GM06990 (cell line): ENCODE data around the gene MINDY3.

Experiments
- DNase-seq: peaks from one replicate; pipeline ENCODE4 v3.0.0-alpha.2; 2011; ENCODE audit not compliant: insufficient read length; ENCODE audit errors: extremely low read depth
- H3K27me3 ChIP-seq: replicated peaks from 2 replicates; pipeline ENCODE4 v1.6.0; 2011; ENCODE audit warnings: low read length; ENCODE audit not compliant: control insufficient read depth, insufficient read depth
- H3K36me3 ChIP-seq: 2 replicates; pipeline ENCODE4 v1.5.1; 2011; ENCODE audit warnings: low read length; ENCODE audit not compliant: control insufficient read depth, insufficient read depth
- H3K4me3 ChIP-seq: replicated peaks from 2 replicates; pipeline ENCODE4 v1.5.1; 2011; ENCODE audit warnings: low read depth, mild to moderate bottlenecking, control low read depth, low read length
- TF ChIP-seq, protein P1 (sequence below): IDR thresholded peaks from 2 replicates; pipeline ENCODE4 v1.5.1; 2011; ENCODE audit warnings: low read length, control low read depth, mild to moderate bottlenecking, inconsistent platforms; ENCODE audit not compliant: insufficient read depth, poor library complexity, severe bottlenecking

The MINDY3 gene

DNA sequence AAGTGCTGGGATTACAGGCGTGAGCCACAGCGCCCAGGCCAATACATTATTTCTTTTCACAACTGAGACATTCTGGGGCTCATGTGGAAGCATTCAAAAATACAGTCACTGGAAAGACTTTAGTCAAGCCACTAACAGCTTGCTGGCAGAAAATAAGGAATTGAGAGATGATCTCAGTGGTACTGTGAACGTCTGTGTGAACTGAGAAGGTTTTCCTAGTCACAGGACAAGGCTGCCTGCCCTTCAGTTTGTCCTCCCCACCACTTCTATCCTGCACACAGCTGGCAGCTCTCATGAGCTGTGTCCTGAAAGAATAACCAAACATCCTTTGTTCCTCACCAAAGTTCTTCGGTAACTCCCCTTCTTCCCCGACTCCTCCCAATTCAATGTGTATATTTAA, 109.3 kb downstream of the MINDY3 start:
- 0 out of 2 replicates have a peak, but pooled peaks cover 1% of the 10 kb centered on the region for H3K27me3 ChIP-seq
- no peaks in the 10 kb centered on the region for H3K36me3 ChIP-seq
- no peak overlapping the region for H3K4me3 ChIP-seq
- TF ChIP-seq, protein P1, sequence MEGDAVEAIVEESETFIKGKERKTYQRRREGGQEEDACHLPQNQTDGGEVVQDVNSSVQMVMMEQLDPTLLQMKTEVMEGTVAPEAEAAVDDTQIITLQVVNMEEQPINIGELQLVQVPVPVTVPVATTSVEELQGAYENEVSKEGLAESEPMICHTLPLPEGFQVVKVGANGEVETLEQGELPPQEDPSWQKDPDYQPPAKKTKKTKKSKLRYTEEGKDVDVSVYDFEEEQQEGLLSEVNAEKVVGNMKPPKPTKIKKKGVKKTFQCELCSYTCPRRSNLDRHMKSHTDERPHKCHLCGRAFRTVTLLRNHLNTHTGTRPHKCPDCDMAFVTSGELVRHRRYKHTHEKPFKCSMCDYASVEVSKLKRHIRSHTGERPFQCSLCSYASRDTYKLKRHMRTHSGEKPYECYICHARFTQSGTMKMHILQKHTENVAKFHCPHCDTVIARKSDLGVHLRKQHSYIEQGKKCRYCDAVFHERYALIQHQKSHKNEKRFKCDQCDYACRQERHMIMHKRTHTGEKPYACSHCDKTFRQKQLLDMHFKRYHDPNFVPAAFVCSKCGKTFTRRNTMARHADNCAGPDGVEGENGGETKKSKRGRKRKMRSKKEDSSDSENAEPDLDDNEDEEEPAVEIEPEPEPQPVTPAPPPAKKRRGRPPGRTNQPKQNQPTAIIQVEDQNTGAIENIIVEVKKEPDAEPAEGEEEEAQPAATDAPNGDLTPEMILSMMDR: no peak
- no peak for DNase-seq

DNA sequence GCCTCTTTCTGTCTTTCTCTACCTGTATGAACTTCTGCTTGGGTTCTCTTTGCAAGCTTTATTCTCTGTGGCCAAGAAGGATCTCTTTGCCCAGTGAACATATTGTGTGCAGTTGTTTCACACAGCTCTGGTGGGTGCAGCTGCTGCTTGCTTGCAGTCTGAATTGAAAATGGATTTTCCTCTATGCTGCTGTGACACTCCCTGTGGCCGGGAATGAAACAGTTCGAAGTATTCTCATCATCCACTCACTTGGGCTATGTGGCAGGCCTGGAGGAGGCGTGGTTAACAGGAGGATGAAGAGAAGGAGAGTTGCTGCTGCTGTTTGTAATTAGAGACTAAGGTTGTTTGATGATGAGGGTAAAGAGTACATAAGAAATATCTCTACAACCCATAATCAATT, 112.2 kb downstream of the MINDY3 start:
- Histone ChIP-seq H3K36me3 (no peaks in the 10 kb centered on the region), H3K27me3 (0 out of 2 replicates have a peak, but pooled peaks cover 1% of the 10 kb centered on the region), H3K4me3 (no peak overlapping the region)
- no peak for DNase-seq
- TF ChIP-seq, protein P1: no peak

DNA sequence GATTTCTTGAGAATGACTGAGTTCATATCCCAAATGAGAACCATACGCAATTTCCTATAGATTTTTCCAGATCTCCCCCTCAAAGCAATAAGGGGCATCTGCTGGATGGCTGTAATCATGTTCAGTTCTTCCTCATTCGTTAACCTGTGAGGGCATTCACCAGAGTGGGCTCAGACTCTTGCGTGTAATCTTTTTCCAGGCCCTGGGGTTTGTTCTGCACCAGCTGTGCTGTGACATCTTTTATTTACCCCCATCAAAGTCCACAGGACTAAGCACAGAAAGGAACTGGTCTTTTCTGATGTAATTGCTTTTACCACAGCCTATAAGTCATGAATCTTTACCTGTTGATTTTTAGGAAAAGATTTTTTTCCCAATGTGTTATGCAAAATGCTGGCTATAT, 112.7 kb downstream of the MINDY3 start:
- no peak for DNase-seq
- no peak overlapping the region for H3K4me3 ChIP-seq
- TF ChIP-seq, protein P1: no peak
- H3K27me3 ChIP-seq: 0 out of 2 replicates have a peak, but pooled peaks cover 1% of the 10 kb centered on the region
- H3K36me3 ChIP-seq: no peaks in the 10 kb centered on the region

DNA sequence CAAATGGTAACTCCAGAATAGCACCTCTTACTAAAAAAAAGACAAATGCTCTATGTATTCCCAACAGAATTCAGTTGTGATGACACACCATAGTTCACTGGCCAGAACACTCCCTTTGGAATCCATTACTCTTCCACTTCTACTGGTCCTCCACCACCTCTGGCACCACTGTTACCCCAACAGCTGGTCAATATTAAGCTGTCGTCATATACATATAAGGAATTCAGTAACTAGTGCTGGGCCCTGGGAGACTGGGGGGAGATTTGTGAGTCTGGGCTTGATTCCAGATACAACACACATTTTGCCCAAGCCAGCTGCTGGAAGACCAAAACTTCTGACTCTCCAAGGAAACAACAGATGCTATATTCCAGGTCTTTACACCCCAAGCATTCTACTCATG, 114.6 kb downstream of the MINDY3 start:
- 0 out of 2 replicates have a peak, but pooled peaks cover 1% of the 10 kb centered on the region for H3K27me3 ChIP-seq
- TF ChIP-seq, protein P1: no peak
- DNase-seq: no peak
- H3K36me3 ChIP-seq: no peaks in the 10 kb centered on the region
- H3K4me3 ChIP-seq: no peak overlapping the region

DNA sequence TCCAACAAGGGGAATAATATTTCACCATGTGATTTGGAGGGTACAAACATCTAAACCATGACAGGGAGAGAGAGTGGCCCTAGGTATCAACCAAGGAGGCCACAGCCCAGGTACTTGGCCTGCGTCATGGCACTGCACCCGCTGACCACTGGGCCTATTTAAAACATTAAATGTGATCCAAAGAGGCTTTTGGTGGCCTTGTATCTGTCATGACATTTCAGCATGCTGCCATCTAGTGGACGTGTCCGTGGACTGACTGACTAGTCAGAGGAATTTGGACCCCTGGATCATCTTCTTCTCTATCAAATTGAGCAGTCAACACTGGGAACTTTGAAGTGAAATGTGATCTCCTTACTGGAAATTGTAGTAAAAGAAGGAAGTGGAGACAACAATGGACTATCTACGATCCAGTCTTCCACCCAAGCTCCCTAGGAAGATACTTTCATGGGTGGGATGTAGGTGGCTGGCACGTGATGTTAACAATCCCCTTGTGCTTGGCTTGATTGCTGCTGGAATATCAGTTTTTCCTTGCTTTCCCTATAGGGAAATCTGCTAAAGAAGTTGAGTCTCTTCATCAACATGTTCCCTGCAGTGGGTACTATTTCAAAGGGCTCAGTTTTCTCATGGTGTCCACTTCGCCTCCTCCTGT, 116.0 kb downstream of the MINDY3 start:
- peak; percentile 17 for DNase-seq
- H3K4me3 ChIP-seq: no peak overlapping the region
- H3K27me3 ChIP-seq: 0 out of 2 replicates have a peak, but pooled peaks cover 1% of the 10 kb centered on the region
- TF ChIP-seq, protein P1: peak; percentile 73
- H3K36me3 ChIP-seq: no peaks in the 10 kb centered on the region
